ENCODE results near the gene NUP210L. TPM values are rescaled to one million over a fixed set of nuclear protein-coding genes. Genes with fewer than 3 reads are reported as not detected.

Gene NUP210L
- total and polyA plus RNA-seq, 2 of the 13 experiments (the other 11 are each of a cell fraction or from before 2014, with no cell fraction given): not detected

- TF ChIP-seq, protein P1, sequence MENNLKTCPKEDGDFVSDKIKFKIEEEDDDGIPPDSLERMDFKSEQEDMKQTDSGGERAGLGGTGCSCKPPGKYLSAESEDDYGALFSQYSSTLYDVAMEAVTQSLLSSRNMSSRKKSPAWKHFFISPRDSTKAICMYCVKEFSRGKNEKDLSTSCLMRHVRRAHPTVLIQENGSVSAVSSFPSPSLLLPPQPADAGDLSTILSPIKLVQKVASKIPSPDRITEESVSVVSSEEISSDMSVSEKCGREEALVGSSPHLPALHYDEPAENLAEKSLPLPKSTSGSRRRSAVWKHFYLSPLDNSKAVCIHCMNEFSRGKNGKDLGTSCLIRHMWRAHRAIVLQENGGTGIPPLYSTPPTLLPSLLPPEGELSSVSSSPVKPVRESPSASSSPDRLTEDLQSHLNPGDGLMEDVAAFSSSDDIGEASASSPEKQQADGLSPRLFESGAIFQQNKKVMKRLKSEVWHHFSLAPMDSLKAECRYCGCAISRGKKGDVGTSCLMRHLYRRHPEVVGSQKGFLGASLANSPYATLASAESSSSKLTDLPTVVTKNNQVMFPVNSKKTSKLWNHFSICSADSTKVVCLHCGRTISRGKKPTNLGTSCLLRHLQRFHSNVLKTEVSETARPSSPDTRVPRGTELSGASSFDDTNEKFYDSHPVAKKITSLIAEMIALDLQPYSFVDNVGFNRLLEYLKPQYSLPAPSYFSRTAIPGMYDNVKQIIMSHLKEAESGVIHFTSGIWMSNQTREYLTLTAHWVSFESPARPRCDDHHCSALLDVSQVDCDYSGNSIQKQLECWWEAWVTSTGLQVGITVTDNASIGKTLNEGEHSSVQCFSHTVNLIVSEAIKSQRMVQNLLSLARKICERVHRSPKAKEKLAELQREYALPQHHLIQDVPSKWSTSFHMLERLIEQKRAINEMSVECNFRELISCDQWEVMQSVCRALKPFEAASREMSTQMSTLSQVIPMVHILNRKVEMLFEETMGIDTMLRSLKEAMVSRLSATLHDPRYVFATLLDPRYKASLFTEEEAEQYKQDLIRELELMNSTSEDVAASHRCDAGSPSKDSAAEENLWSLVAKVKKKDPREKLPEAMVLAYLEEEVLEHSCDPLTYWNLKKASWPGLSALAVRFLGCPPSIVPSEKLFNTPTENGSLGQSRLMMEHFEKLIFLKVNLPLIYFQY (CRISPR knock-in tag; IDR thresholded peaks at IDR 0.05; ENCODE audit: borderline replicate concordance): no peak
- TF ChIP-seq XRCC5 (optimal IDR thresholded peaks at IDR 0.05; ENCODE audit: low read length) (no peak), ZNF510 (CRISPR knock-in tag; IDR thresholded peaks at IDR 0.05; ENCODE audit: low read depth) (no peak)
Observed at GRCh38 chr1:154094411-154094810, 60.5 kb downstream of the NUP210L start (continued).

- Histone ChIP-seq H3K27me3 (ENCODE audit: control insufficient read depth in 1 of 2, insufficient read depth in 2 of 2, low read length in 2 of 2) (no peaks in the 10 kb centered on the region; a peak in 1 of 5 replicates), H3K9me3 (ENCODE audit: low read length) (no peaks in the 10 kb centered on the region), H3K36me3 (replicated peaks in 1 of 2; ENCODE audit: control insufficient read depth in 1 of 2, insufficient read depth in 2 of 2, low read length in 2 of 2) (no peaks in the 10 kb centered on the region), H3K79me2 (ENCODE audit: insufficient read depth, low read length) (no peaks in the 10 kb centered on the region), H4K20me1 (ENCODE audit: insufficient read depth, low read length) (no peaks in the 10 kb centered on the region), H3K4me2 (ENCODE audit: low read depth, low read length) (no peak overlapping the region), H3K4me1 (ENCODE audit: insufficient read depth, low read length) (no peaks in the 10 kb centered on the region), H2AFZ (ENCODE audit: low read length) (no peak overlapping the region), H3K4me3 (replicated peaks in 1 of 3; ENCODE audit: insufficient read depth in 1 of 3, low read depth in 2 of 3, low read length in 3 of 3) (no peak overlapping the region), H3K27ac (ENCODE audit: extremely low read length, insufficient read depth, low read length) (no peak overlapping the region), H3K9ac (ENCODE audit: insufficient read depth, low read depth, low read length) (no peak overlapping the region)
- no peak for DNase-seq (ENCODE audit: low spot score)
- no peak for FAIRE-seq
- TF ChIP-seq SRSF9 (IDR thresholded peaks at IDR 0.05; ENCODE audit: borderline replicate concordance, insufficient read depth, low read depth, low read length, poor library complexity, severe bottlenecking): no peak
- TF ChIP-seq THYN1 (CRISPR knock-in tag; IDR thresholded peaks at IDR 0.05; ENCODE audit: borderline replicate concordance, low read depth): no peak
- TF ChIP-seq CEBPB (IDR thresholded peaks at IDR 0.05; ENCODE audit: borderline replicate concordance, low read depth, low read length): no peak
- TF ChIP-seq MEF2D (CRISPR knock-in tag; IDR thresholded peaks at IDR 0.05): no peak
- no peak for TF ChIP-seq ATF1 (CRISPR knock-in tag; IDR thresholded peaks at IDR 0.05)
- TF ChIP-seq HNRNPK (IDR thresholded peaks at IDR 0.05; ENCODE audit: low read depth, low read length, poor library complexity, severe bottlenecking): no peak
- no peak for TF ChIP-seq ZNF644 (CRISPR knock-in tag; IDR thresholded peaks at IDR 0.05; ENCODE audit: low read depth)
- TF ChIP-seq PAX8 (CRISPR knock-in tag; IDR thresholded peaks at IDR 0.05; ENCODE audit: borderline replicate concordance): no peak
- TF ChIP-seq, protein P2, sequence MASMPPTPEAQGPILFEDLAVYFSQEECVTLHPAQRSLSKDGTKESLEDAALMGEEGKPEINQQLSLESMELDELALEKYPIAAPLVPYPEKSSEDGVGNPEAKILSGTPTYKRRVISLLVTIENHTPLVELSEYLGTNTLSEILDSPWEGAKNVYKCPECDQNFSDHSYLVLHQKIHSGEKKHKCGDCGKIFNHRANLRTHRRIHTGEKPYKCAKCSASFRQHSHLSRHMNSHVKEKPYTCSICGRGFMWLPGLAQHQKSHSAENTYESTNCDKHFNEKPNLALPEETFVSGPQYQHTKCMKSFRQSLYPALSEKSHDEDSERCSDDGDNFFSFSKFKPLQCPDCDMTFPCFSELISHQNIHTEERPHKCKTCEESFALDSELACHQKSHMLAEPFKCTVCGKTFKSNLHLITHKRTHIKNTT (CRISPR knock-in tag; IDR thresholded peaks at IDR 0.05): no peak
- TF ChIP-seq NFE2L1 (CRISPR knock-in tag; IDR thresholded peaks at IDR 0.05; ENCODE audit: borderline replicate concordance): no peak
- no peak for TF ChIP-seq MYNN (CRISPR knock-in tag; IDR thresholded peaks at IDR 0.05; ENCODE audit: low read depth)
- TF ChIP-seq, protein P3, sequence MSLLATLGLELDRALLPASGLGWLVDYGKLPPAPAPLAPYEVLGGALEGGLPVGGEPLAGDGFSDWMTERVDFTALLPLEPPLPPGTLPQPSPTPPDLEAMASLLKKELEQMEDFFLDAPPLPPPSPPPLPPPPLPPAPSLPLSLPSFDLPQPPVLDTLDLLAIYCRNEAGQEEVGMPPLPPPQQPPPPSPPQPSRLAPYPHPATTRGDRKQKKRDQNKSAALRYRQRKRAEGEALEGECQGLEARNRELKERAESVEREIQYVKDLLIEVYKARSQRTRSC (CRISPR knock-in tag; IDR thresholded peaks at IDR 0.05; ENCODE audit: low read depth): no peak
- TF ChIP-seq ZNF256 (CRISPR knock-in tag; conservative IDR thresholded peaks at IDR 0.05): no peak
- TF ChIP-seq, protein P4, sequence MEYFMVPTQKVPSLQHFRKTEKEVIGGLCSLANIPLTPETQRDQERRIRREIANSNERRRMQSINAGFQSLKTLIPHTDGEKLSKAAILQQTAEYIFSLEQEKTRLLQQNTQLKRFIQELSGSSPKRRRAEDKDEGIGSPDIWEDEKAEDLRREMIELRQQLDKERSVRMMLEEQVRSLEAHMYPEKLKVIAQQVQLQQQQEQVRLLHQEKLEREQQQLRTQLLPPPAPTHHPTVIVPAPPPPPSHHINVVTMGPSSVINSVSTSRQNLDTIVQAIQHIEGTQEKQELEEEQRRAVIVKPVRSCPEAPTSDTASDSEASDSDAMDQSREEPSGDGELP (IDR thresholded peaks at IDR 0.05; ENCODE audit: borderline replicate concordance, low read depth): no peak
- no peak for TF ChIP-seq HDAC6 (IDR thresholded peaks at IDR 0.05; ENCODE audit: low read depth, low read length)
- ChIA-PET CTCF (ENCODE audit: low intra/inter-chr PET ratio, low total read pairs) (no interaction called here), POLR2A (no interaction called here)
- BruUV-seq (replicated peaks): no TSS peak
- intact Hi-C loops (cut with micrococcal nuclease; ENCODE audit: unreplicated experiment) (no loop called here), in situ Hi-C loops (cut with HindIII; ENCODE audit: extremely low pct_ligation_motif_present, low pct_unique_long_range_greater_than_20kb) (no loop called here)
- no peak for ATAC-seq
- WGBS (ENCODE audit: low lambda C conversion rate): 40% methylated on average over 3 of the region's 3 CpGs
Observed at GRCh38 chr1:154093699-154094098, 61.2 kb downstream of the NUP210L start.

Data from HepG2 (cell line).